Measurements from ENCODE around the gene EDAR.

EDAR gene

GRCh38 chr2:108988796-108989713 is at the start of gene EDAR:
TSS of gene EDAR (minus strand) at chr2:108989220. CDS start at chr2:108931014, 58,206 bp downstream.
- peak in 1 of 2 donors; percentile 13 for DNase-seq (ENCODE audit: low read depth in 2 of 2, low spot score in 1 of 2)

GRCh38 chr2:109033171-109033570 is 44.2 kb upstream of the EDAR start:
- no peak for DNase-seq (ENCODE audit: low read depth in 2 of 2, low spot score in 1 of 2)

GRCh38 chr2:109032229-109032820 is 43.3 kb upstream of the EDAR start:
- no peak for DNase-seq (ENCODE audit: low read depth in 2 of 2, low spot score in 1 of 2)

GRCh38 chr2:109031476-109032228 is 42.6 kb upstream of the EDAR start:
- DNase-seq (ENCODE audit: low read depth in 2 of 2, low spot score in 1 of 2) = peak; percentile 30 to 36

- DNase-seq (ENCODE audit: low read depth in 2 of 2, low spot score in 1 of 2) = no peak
Measured at GRCh38 chr2:109030870-109031475, 42.0 kb upstream of the EDAR start.

GRCh38 chr2:109029490-109030201 is 40.6 kb upstream of the EDAR start:
- DNase-seq (ENCODE audit: low read depth in 2 of 2, low spot score in 1 of 2) = no peak

GRCh38 chr2:109028738-109029489 is 39.9 kb upstream of the EDAR start:
- DNase-seq (ENCODE audit: low read depth in 2 of 2, low spot score in 1 of 2) = no peak

GRCh38 chr2:109028277-109028676 is 39.3 kb upstream of the EDAR start:
- no peak for DNase-seq (ENCODE audit: low read depth in 2 of 2, low spot score in 1 of 2)

GRCh38 chr2:109027702-109028101 is 38.7 kb upstream of the EDAR start:
- no peak for DNase-seq (ENCODE audit: low read depth in 2 of 2, low spot score in 1 of 2)

- no peak for DNase-seq (ENCODE audit: low read depth in 2 of 2, low spot score in 1 of 2)
Measured at GRCh38 chr2:109024477-109024876, 35.5 kb upstream of the EDAR start.

GRCh38 chr2:109021895-109022300 is 32.9 kb upstream of the EDAR start:
- DNase-seq (ENCODE audit: low read depth in 2 of 2, low spot score in 1 of 2) = no peak

- no peak for DNase-seq (ENCODE audit: low read depth in 2 of 2, low spot score in 1 of 2)
Measured at GRCh38 chr2:109020217-109020637, 31.2 kb upstream of the EDAR start.

GRCh38 chr2:109018452-109018851 is 29.4 kb upstream of the EDAR start:
- DNase-seq (ENCODE audit: low read depth in 2 of 2, low spot score in 1 of 2) = no peak

GRCh38 chr2:109017017-109017416 is 28.0 kb upstream of the EDAR start:
- no peak for DNase-seq (ENCODE audit: low read depth in 2 of 2, low spot score in 1 of 2)

GRCh38 chr2:109016376-109016775 is 27.4 kb upstream of the EDAR start:
- DNase-seq (ENCODE audit: low read depth in 2 of 2, low spot score in 1 of 2) = no peak

- no peak for DNase-seq (ENCODE audit: low read depth in 2 of 2, low spot score in 1 of 2)
Measured at GRCh38 chr2:109014476-109014875, 25.5 kb upstream of the EDAR start.

- no peak for DNase-seq (ENCODE audit: low read depth in 2 of 2, low spot score in 1 of 2)
Measured at GRCh38 chr2:109013051-109013450, 24.0 kb upstream of the EDAR start.

GRCh38 chr2:109009920-109010610 is 21.0 kb upstream of the EDAR start:
- no peak for DNase-seq (ENCODE audit: low read depth in 2 of 2, low spot score in 1 of 2)

GRCh38 chr2:109006971-109007370 is 18.0 kb upstream of the EDAR start:
- DNase-seq (ENCODE audit: low read depth in 2 of 2, low spot score in 1 of 2) = no peak
